Measurements from ENCODE around the gene PDE4D. TPM values are rescaled to one million over a fixed set of nuclear protein-coding genes. Genes with fewer than 3 reads are reported as not detected.
A peak's percentile ranks its signal among the peaks of the same experiment; 100 is the strongest.

PDE4D gene
- total and polyA plus RNA-seq, 2 of the 4 experiments (the other 2 are of a cell fraction), result 1.4 to 7.9 TPM

DNA sequence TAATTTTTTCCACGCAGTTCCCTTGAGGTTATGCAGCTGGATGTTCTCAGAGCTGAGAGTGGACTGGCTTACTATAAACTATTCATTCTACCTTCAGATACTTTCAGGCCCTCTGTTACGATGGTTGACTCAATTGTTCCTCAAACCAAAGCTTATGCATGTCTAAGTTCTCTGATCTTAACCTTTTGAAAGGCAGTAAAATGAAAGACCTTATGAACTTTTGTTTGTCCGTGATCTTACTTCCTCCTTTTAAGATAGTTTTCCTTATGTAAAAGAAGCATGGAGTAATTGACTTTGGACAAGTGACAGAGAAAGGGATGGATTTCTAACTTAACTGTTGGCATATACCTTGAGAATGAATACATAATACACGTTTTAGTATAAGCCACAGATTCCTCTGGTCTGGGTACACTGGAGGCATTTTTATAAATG, 575.7 kb downstream of the PDE4D start:
- H4K8ac ChIP-seq (ENCODE audit: low read depth in 2 of 2, low read length in 2 of 2), result no peak overlapping the region
- no peak overlapping the region for H2BK5ac ChIP-seq (ENCODE audit: low read depth, low read length, poor library complexity, severe bottlenecking)
- H3K4me3 ChIP-seq (ENCODE audit: insufficient read depth, low read depth, low read length), result no peak overlapping the region
- no peak overlapping the region for H4K5ac ChIP-seq (ENCODE audit: low read depth, low read length)
- no peak overlapping the region for H2BK20ac ChIP-seq (ENCODE audit: low read depth, low read length)
- WGBS, 2 experiments (ENCODE audit: extremely low coverage in 2 of 2, insufficient read length in 1 of 2), result no CpG with 5 or more reads among the region's 4 CpGs
- H3K4me2 ChIP-seq (ENCODE audit: low read depth, low read length), result peak overlapping the region; percentile 26; the same call in 1 of the 2 replicates
- H3K23ac ChIP-seq (ENCODE audit: low read depth, low read length), result no peak overlapping the region
- no peak overlapping the region for H4K91ac ChIP-seq (ENCODE audit: insufficient read depth, low read depth, low read length)
- no peaks in the 10 kb centered on the region for H3K27me3 ChIP-seq (ENCODE audit: control insufficient read depth, insufficient read depth, low read length)
- no peak for TF ChIP-seq CHD1 (IDR thresholded peaks at IDR 0.05; ENCODE audit: low read depth, low read length)
- TF ChIP-seq MAZ (IDR thresholded peaks at IDR 0.05; ENCODE audit: borderline replicate concordance, low read depth, low read length), result no peak
- TF ChIP-seq MXI1 (IDR thresholded peaks at IDR 0.05; ENCODE audit: borderline replicate concordance, low read depth, low read length), result no peak
- ChIA-PET CTCF (no interaction called here), POLR2A (ENCODE audit: unreplicated experiment) (no interaction called here)
- no peak overlapping the region for H3K4ac ChIP-seq (ENCODE audit: low read depth, low read length)
- ATAC-seq (ENCODE audit: low read depth) (peak; percentile 46; the same call in 1 of the 2 replicates), DNase-seq (no peak)
- intact Hi-C loops (cut with micrococcal nuclease), result no loop called here
- H2BK15ac ChIP-seq (ENCODE audit: low read depth, low read length), result no peak overlapping the region
- H3K14ac ChIP-seq (replicated peaks; ENCODE audit: low read depth, low read length), result no peak overlapping the region
- H3K36me3 ChIP-seq (ENCODE audit: control insufficient read depth, insufficient read depth, low read length), result no peaks in the 10 kb centered on the region
- no peak overlapping the region for H2BK120ac ChIP-seq (ENCODE audit: low read depth, low read length)
- no peak overlapping the region for H2AK9ac ChIP-seq (replicated peaks; ENCODE audit: low read depth, low read length, poor library complexity)
- peaks cover 5% of the 10 kb centered on the region; the same call in 1 of the 2 replicates for H3K4me1 ChIP-seq (ENCODE audit: control insufficient read depth, insufficient read depth, low read length)
- H3K79me1 ChIP-seq (ENCODE audit: low read depth in 1 of 2, low read length in 2 of 2), result no peaks in the 10 kb centered on the region
- no peaks in the 10 kb centered on the region; the same call in 1 of the 2 replicates for H3K9me1 ChIP-seq (ENCODE audit: insufficient read depth, low read length)
- no peaks in the 10 kb centered on the region for H3K9me3 ChIP-seq (ENCODE audit: control insufficient read depth, insufficient read depth, low read length)
- in situ Hi-C loops (cut with MboI; ENCODE audit: low sequenced_read_pairs), result no loop called here
- dilution Hi-C loops (cut with HindIII; ENCODE audit: low sequenced_read_pairs, unreplicated experiment), result no loop called here
- no peak overlapping the region; the same call in 1 of the 2 replicates for H3K18ac ChIP-seq (ENCODE audit: low read depth, low read length)
- H3K27ac ChIP-seq (ENCODE audit: insufficient read depth, low read length), result no peak overlapping the region
- no peak overlapping the region for H2AFZ ChIP-seq (replicated peaks; ENCODE audit: low read length, poor library complexity)
- H4K20me1 ChIP-seq (ENCODE audit: insufficient read depth, low read length), result no peaks in the 10 kb centered on the region
- no peak overlapping the region for H3K56ac ChIP-seq (ENCODE audit: extremely low read depth, insufficient read depth, low read length)
- no peak overlapping the region for H3K9ac ChIP-seq (ENCODE audit: low read depth, low read length)
- H2AK5ac ChIP-seq (ENCODE audit: low read depth, low read length), result no peak overlapping the region
- BruUV-seq (replicated peaks), result no TSS peak

Data from IMR-90 (cell line).